HepG2 (cell line): Measurements from ENCODE around the gene SH3D21. TPM values are rescaled to one million over a fixed set of nuclear protein-coding genes. Genes with fewer than 3 reads are reported as not detected.

Experiments
- ATAC-seq: fragments of 200-7000 bp; cut with Tn5 transposase; 3 replicates; pipeline ENCODE4 v1.9.1; 2020; ENCODE audit warnings: mild to moderate bottlenecking, moderate library complexity
- BruUV-seq: library from RNA; stranded (reverse); fragments of 400-500 nt; replicated peaks from 2 replicates; lab custom pipeline; 2021; lab: Mats Ljungman, UMichigan
- CTCF ChIA-PET: fragments of 300-600 bp; formaldehyde crosslinking; extraction: SDS; loops from one replicate; lab custom pipeline; 2021; ENCODE audit warnings: low total read pairs, inconsistent platforms, low intra/inter-chr PET ratio; lab: Yijun Ruan, JAX
- POLR2A ChIA-PET: fragments of 350-600 bp; sonication (Branson Sonifier 250); formaldehyde crosslinking; loops from one replicate; lab custom pipeline; 2020; ENCODE audit warnings: antibody characterized with exemption, inconsistent platforms; lab: Yijun Ruan, JAX
- DNase-seq: peaks from one replicate; pipeline ENCODE4 v3.0.0-alpha.2; 2015; ENCODE audit warnings: low spot score
- FAIRE-seq: peaks from 3 replicates; lab custom pipeline; 2011; peaks lifted over from hg19 to GRCh38; lab: Jason Lieb, UNC
- H2AFZ ChIP-seq: one replicate; pipeline ENCODE4 v1.6.1; 2011; ENCODE audit warnings: low read length, inconsistent platforms
- H3K27ac ChIP-seq: fragments of 300-600 bp; 3 replicates; pipeline ENCODE4 v1.8.0; 2011; ENCODE audit warnings: mixed run types, mild to moderate bottlenecking, mixed read lengths, low read length, inconsistent platforms; ENCODE audit not compliant: insufficient read depth; ENCODE audit errors: extremely low read length
- H3K27me3 ChIP-seq, 2 experiments: fragments of 200-600 bp in 1 of 2; 2 replicates in 1 of 2; 3 replicates in 1 of 2; pipeline versions ENCODE4 v1.6.0 to v1.8.0; 2011; ENCODE audit warnings: low read length in 2 of 2, mild to moderate bottlenecking in 2 of 2, moderate library complexity in 2 of 2, inconsistent platforms in 1 of 2; ENCODE audit not compliant: insufficient read depth in 2 of 2, control insufficient read depth in 1 of 2
- H3K36me3 ChIP-seq, 2 experiments: fragments of 200-600 bp in 1 of 2; replicated peaks in 1 of 2; 2 replicates in 1 of 2; 3 replicates in 1 of 2; pipeline versions ENCODE4 v1.5.1 to v1.8.0; 2011; ENCODE audit warnings: low read length in 2 of 2, inconsistent platforms in 1 of 2; ENCODE audit not compliant: insufficient read depth in 2 of 2, control insufficient read depth in 1 of 2
- H3K4me1 ChIP-seq: 2 replicates; pipeline ENCODE4 v1.5.1; 2012; ENCODE audit warnings: low read length, inconsistent platforms; ENCODE audit not compliant: insufficient read depth
- H3K4me2 ChIP-seq: 2 replicates; pipeline ENCODE4 v1.6.0; 2011; ENCODE audit warnings: low read depth, low read length, inconsistent platforms
- H3K4me3 ChIP-seq, 3 experiments: fragments of 200-600 bp in 1 of 3; sonication (generic), shearing (Covaris generic) in 1 of 3; replicated peaks in 1 of 3; 2 replicates each; pipeline ENCODE4 v1.5.1; 2011 to 2016; ENCODE audit warnings: low read length in 3 of 3, inconsistent platforms in 2 of 3, low read depth in 2 of 3, mild to moderate bottlenecking in 2 of 3, control low read depth in 1 of 3, mixed read lengths in 1 of 3; ENCODE audit not compliant: insufficient read depth in 1 of 3
- H3K79me2 ChIP-seq: one replicate; pipeline ENCODE4 v1.6.1; 2011; ENCODE audit warnings: low read length, inconsistent platforms; ENCODE audit not compliant: insufficient read depth
- H3K9ac ChIP-seq: 2 replicates; pipeline ENCODE4 v1.6.0; 2011; ENCODE audit warnings: mild to moderate bottlenecking, low read depth, low read length, inconsistent platforms; ENCODE audit not compliant: insufficient read depth
- H3K9me3 ChIP-seq: 2 replicates; pipeline ENCODE4 v1.5.1; 2012; ENCODE audit warnings: mild to moderate bottlenecking, low read length
- H4K20me1 ChIP-seq: 2 replicates; pipeline ENCODE4 v1.6.0; 2011; ENCODE audit warnings: inconsistent platforms, mild to moderate bottlenecking, low read length, moderate library complexity; ENCODE audit not compliant: insufficient read depth
- BCL6 ChIP-seq: IDR thresholded peaks from 2 replicates; pipeline ENCODE4 v1.6.1; 2016; ENCODE audit warnings: missing genetic modification reagents, missing compliant biosample characterization
- EEA1 ChIP-seq: sonication (generic); formaldehyde crosslinking; IDR thresholded peaks from 2 replicates; pipeline ENCODE4 v1.5.1; 2020; ENCODE audit warnings: mild to moderate bottlenecking, missing genetic modification reagents, borderline replicate concordance
- FOXK2 ChIP-seq: fragments of 450-650 bp; IDR thresholded peaks from 2 replicates; pipeline ENCODE4 v1.6.1; 2016
- KMT2B ChIP-seq: IDR thresholded peaks from 2 replicates; pipeline ENCODE4 v1.6.1; 2016; ENCODE audit warnings: missing genetic modification reagents, missing compliant biosample characterization
- MED13 ChIP-seq: sonication (generic); formaldehyde crosslinking; IDR thresholded peaks from 2 replicates; pipeline ENCODE4 v1.5.0; 2020; ENCODE audit warnings: missing genetic modification reagents
- NRL ChIP-seq: sonication (generic); formaldehyde crosslinking; IDR thresholded peaks from 2 replicates; pipeline ENCODE4 v1.5.0; 2020; ENCODE audit warnings: missing genetic modification reagents, mild to moderate bottlenecking, moderate library complexity, borderline replicate concordance
- STAT5B ChIP-seq: sonication (generic); formaldehyde crosslinking; IDR thresholded peaks from 2 replicates; pipeline ENCODE4 v1.4.0; 2020; ENCODE audit warnings: missing genetic modification reagents
- ZNF713 ChIP-seq: sonication (generic); formaldehyde crosslinking; IDR thresholded peaks from 2 replicates; pipeline ENCODE4 v1.4.0; 2020; ENCODE audit warnings: mild to moderate bottlenecking, missing genetic modification reagents
- ZNF776 ChIP-seq: sonication (generic); formaldehyde crosslinking; IDR thresholded peaks from 2 replicates; pipeline ENCODE4 v1.4.0; 2020; ENCODE audit warnings: mild to moderate bottlenecking, missing genetic modification reagents
- ZSCAN20 ChIP-seq: sonication (generic); formaldehyde crosslinking; IDR thresholded peaks from 2 replicates; pipeline ENCODE4 v1.4.0; 2020; ENCODE audit warnings: missing genetic modification reagents, mild to moderate bottlenecking, borderline replicate concordance
- WGBS: methylation state at CpG from one replicate; pipeline ENCODE4 v1.1.6; 2017; ENCODE audit warnings: low lambda C conversion rate; 5-methylcytosine and 5-hydroxymethylcytosine counted together
- in situ Hi-C: cut with HindIII; loops from 2 replicates; pipeline ENCODE4 v1.10.0; 2017; ENCODE audit warnings: low pct_unique_long_range_greater_than_20kb; ENCODE audit not compliant: extremely low pct_ligation_motif_present
- intact Hi-C: fragments of 100-400 bp; cut with micrococcal nuclease; formaldehyde crosslinking; loops from one replicate; pipeline ENCODE4 v1.10.0; 2022; ENCODE audit not compliant: unreplicated experiment
- polyA plus RNA-seq, 8 experiments: library from polyadenylated mRNA; depleted of rRNA in 3 of 8; stranded (reverse) in 7 of 8; unstranded in 1 of 8; fragments of >200 nt; fragmentation: Illumina TruSeq in 4 of 8; extraction: Trizol in 4 of 8; gene quantifications; 2 replicates each; pipeline versions ENCODE4 v1.2.1 to v1.2.3, GENCODE V29; 2011 to 2016; ENCODE audit warnings: low read depth in 4 of 8, missing spikeins in 1 of 8, mixed read lengths in 1 of 8; ENCODE audit not compliant: insufficient read depth in 1 of 8
- total RNA-seq, 5 experiments: library from RNA; depleted of rRNA; stranded (reverse); fragments of >200 nt; fragmentation: Illumina TruSeq; extraction: Trizol; gene quantifications; 2 replicates each; pipeline ENCODE4 v1.2.3, GENCODE V29; 2016; ENCODE audit warnings: low read depth in 1 of 5
- TF ChIP-seq, protein P1 (sequence below): sonication (generic); formaldehyde crosslinking; conservative IDR thresholded peaks from 2 replicates; pipeline ENCODE4 v1.5.0; 2020; ENCODE audit warnings: missing genetic modification reagents
- TF ChIP-seq, protein P2 (sequence below): sonication (generic); formaldehyde crosslinking; IDR thresholded peaks from 2 replicates; pipeline ENCODE4 v1.5.0; 2020; ENCODE audit warnings: missing genetic modification reagents, mild to moderate bottlenecking, borderline replicate concordance
- TF ChIP-seq, protein P3 (sequence below): fragments of 450-650 bp; IDR thresholded peaks from 2 replicates; pipeline ENCODE4 v1.6.1; 2017; ENCODE audit warnings: mild to moderate bottlenecking
- TF ChIP-seq, protein P4 (sequence below): IDR thresholded peaks from 2 replicates; pipeline ENCODE4 v1.6.1; 2016; ENCODE audit warnings: missing biosample characterization, missing genetic modification reagents, low read depth

The SH3D21 gene
- total and polyA plus RNA-seq, 2 of the 13 experiments (the other 11 are each of a cell fraction or from before 2014, with no cell fraction given): 5.1 to 8.6 TPM

DNA sequence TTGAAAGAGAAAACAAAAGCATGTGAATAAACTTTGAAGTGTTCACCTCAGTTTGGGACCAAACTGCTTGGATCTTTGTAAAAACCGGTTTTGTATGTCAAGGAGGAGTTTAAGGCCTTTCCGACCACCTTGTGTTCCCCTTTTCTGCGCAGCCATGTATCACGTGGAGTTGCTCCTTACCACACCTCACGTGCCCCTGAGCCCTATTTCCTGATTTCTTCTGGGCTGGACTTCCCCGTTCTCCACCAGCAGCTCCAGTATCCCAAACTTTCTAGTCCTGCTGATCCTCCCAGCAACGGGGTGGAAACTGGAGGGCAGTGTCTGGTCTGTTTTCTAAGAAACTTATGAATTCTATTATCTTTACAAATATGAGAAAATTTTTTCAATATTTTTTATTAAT is 1.6 kb upstream of the SH3D21 start:
- H3K4me1 ChIP-seq: peaks cover 29% of the 10 kb centered on the region
- no peaks in the 10 kb centered on the region for H3K27me3 ChIP-seq
- intact Hi-C loops: no loop called here
- ATAC-seq: no peak
- no peaks in the 10 kb centered on the region; the same call in 1 of the 2 replicates for H4K20me1 ChIP-seq
- in situ Hi-C loops: no loop called here
- TF ChIP-seq, protein P1, sequence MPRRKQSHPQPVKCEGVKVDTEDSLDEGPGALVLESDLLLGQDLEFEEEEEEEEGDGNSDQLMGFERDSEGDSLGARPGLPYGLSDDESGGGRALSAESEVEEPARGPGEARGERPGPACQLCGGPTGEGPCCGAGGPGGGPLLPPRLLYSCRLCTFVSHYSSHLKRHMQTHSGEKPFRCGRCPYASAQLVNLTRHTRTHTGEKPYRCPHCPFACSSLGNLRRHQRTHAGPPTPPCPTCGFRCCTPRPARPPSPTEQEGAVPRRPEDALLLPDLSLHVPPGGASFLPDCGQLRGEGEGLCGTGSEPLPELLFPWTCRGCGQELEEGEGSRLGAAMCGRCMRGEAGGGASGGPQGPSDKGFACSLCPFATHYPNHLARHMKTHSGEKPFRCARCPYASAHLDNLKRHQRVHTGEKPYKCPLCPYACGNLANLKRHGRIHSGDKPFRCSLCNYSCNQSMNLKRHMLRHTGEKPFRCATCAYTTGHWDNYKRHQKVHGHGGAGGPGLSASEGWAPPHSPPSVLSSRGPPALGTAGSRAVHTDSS: no peak
- TF ChIP-seq MED13 (no peak), EEA1 (no peak), ZSCAN20 (CRISPR knock-in tag) (no peak), NRL (no peak), FOXK2 (no peak), BCL6 (CRISPR knock-in tag) (no peak), ZNF713 (CRISPR knock-in tag) (no peak), KMT2B (CRISPR knock-in tag) (no peak), ZNF776 (CRISPR knock-in tag) (no peak), STAT5B (CRISPR knock-in tag) (no peak)
- TF ChIP-seq, protein P2, sequence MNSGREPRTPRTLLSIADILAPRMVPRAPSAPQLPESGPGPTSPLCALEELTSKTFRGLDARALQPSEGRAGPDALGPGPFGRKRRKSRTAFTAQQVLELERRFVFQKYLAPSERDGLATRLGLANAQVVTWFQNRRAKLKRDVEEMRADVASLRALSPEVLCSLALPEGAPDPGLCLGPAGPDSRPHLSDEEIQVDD (CRISPR knock-in tag): no peak
- TF ChIP-seq, protein P3, sequence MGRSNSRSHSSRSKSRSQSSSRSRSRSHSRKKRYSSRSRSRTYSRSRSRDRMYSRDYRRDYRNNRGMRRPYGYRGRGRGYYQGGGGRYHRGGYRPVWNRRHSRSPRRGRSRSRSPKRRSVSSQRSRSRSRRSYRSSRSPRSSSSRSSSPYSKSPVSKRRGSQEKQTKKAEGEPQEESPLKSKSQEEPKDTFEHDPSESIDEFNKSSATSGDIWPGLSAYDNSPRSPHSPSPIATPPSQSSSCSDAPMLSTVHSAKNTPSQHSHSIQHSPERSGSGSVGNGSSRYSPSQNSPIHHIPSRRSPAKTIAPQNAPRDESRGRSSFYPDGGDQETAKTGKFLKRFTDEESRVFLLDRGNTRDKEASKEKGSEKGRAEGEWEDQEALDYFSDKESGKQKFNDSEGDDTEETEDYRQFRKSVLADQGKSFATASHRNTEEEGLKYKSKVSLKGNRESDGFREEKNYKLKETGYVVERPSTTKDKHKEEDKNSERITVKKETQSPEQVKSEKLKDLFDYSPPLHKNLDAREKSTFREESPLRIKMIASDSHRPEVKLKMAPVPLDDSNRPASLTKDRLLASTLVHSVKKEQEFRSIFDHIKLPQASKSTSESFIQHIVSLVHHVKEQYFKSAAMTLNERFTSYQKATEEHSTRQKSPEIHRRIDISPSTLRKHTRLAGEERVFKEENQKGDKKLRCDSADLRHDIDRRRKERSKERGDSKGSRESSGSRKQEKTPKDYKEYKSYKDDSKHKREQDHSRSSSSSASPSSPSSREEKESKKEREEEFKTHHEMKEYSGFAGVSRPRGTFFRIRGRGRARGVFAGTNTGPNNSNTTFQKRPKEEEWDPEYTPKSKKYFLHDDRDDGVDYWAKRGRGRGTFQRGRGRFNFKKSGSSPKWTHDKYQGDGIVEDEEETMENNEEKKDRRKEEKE: no peak
- TF ChIP-seq, protein P4, sequence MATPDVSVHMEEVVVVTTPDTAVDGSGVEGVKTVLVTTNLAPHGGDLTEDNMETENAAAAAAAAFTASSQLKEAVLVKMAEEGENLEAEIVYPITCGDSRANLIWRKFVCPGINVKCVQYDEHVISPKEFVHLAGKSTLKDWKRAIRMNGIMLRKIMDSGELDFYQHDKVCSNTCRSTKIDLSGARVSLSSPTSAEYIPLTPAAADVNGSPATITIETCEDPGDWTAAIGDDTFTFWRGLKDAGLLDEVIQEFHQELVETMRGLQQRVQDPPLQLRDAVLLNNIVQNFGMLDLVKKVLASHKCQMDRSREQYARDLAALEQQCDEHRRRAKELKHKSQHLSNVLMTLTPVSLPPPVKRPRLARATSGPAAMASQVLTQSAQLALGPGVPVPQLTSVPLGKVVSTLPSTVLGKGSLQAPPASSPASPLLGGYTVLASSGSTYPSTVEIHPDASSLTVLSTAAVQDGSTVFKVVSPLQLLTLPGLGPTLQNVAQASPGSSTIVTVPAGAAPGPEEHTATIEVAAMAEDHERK (CRISPR knock-in tag): no peak
- H2AFZ ChIP-seq: no peak overlapping the region
- no peak overlapping the region for H3K27ac ChIP-seq
- peaks cover 8% of the 10 kb centered on the region for H3K79me2 ChIP-seq
- H3K9ac ChIP-seq: no peak overlapping the region
- H3K4me3 ChIP-seq: no peak overlapping the region
- FAIRE-seq: no peak
- ChIA-PET CTCF (no interaction called here), POLR2A (no interaction called here)
- BruUV-seq: TSS peak; percentile 38
- no peak for DNase-seq
- no peak overlapping the region for H3K4me2 ChIP-seq
- H3K36me3 ChIP-seq: peaks cover 28 to 55% of the 10 kb centered on the region in 2 experiments
- H3K9me3 ChIP-seq: no peaks in the 10 kb centered on the region
- 94% methylated on average over 7 of the region's 7 CpGs for WGBS
